GM12878 (cell line): ENCODE results near the gene EIF2A. TPM values are rescaled to one million over a fixed set of nuclear protein-coding genes. Genes with fewer than 3 reads are reported as not detected.

Source experiments
- ATAC-seq: fragments of 200-7000 bp; cut with Tn5 transposase; 3 replicates; pipeline ENCODE4 v1.9.1; 2020; ENCODE audit warnings: mild to moderate bottlenecking, moderate library complexity
- BruUV-seq: library from RNA; stranded (reverse); fragments of 400-500 nt; replicated peaks from 2 replicates; lab custom pipeline; 2021; lab: Mats Ljungman, UMichigan
- CTCF ChIA-PET: fragments of 300-600 bp; sonication (Branson Sonifier 250); formaldehyde crosslinking; extraction: SDS; loops from one replicate; lab custom pipeline; 2021; ENCODE audit warnings: inconsistent platforms; lab: Yijun Ruan, JAX
- POLR2A ChIA-PET: fragments of 350-600 bp; formaldehyde crosslinking; extraction: SDS; loops from one replicate; lab custom pipeline; 2021; ENCODE audit warnings: inconsistent platforms; lab: Charles Lee
- RAD21 ChIA-PET: fragments of 300-600 bp; sonication (Branson Sonifier 250); formaldehyde crosslinking; loops from one replicate; lab custom pipeline; 2023; ENCODE audit warnings: antibody characterized with exemption; ENCODE audit not compliant: unreplicated experiment; lab: Charles Lee
- SMC1A ChIA-PET: fragments of 300-600 bp; sonication (Branson Sonifier 250); formaldehyde crosslinking; loops from one replicate; lab custom pipeline; 2023; ENCODE audit not compliant: unreplicated experiment, uncharacterized antibody; lab: Charles Lee
- DNase-seq: peaks from one replicate; pipeline ENCODE4 v3.0.0-alpha.2; 2011; ENCODE audit warnings: low read depth, low spot score
- FAIRE-seq: peaks from 3 replicates; lab custom pipeline; 2011; peaks lifted over from hg19 to GRCh38; lab: Jason Lieb, UNC
- H2AFZ ChIP-seq: 2 replicates; pipeline ENCODE4 v1.6.0; 2011; ENCODE audit warnings: low read depth, low read length, control low read depth; ENCODE audit not compliant: control insufficient read depth
- H3K27ac ChIP-seq: 2 replicates; pipeline ENCODE4 v1.5.1; 2011; ENCODE audit warnings: control low read depth; ENCODE audit not compliant: control insufficient read depth, insufficient read depth
- H3K27me3 ChIP-seq, 2 experiments: replicated peaks in 1 of 2; 2 replicates each; pipeline versions ENCODE4 v1.6.0 to v1.6.1; 2011; ENCODE audit warnings: low read length in 1 of 2; ENCODE audit not compliant: control insufficient read depth in 2 of 2, insufficient read depth in 2 of 2
- H3K36me3 ChIP-seq, 2 experiments: 2 replicates each; pipeline ENCODE4 v1.5.1; 2011; ENCODE audit warnings: low read length in 1 of 2; ENCODE audit not compliant: control insufficient read depth in 2 of 2, insufficient read depth in 2 of 2
- H3K4me1 ChIP-seq: 2 replicates; pipeline ENCODE4 v1.6.1; 2011; ENCODE audit warnings: mild to moderate bottlenecking, low read length, moderate library complexity, mixed read lengths; ENCODE audit not compliant: control insufficient read depth, insufficient read depth
- H3K4me2 ChIP-seq: 2 replicates; pipeline ENCODE4 v1.6.0; 2011; ENCODE audit warnings: control low read depth; ENCODE audit not compliant: control insufficient read depth, insufficient read depth
- H3K4me3 ChIP-seq: fragments of 200-600 bp; sonication (generic); 2 replicates; pipeline ENCODE4 v1.5.1; 2016
- H3K79me2 ChIP-seq: 2 replicates; pipeline ENCODE4 v1.6.0; 2011; ENCODE audit warnings: low read length; ENCODE audit not compliant: control insufficient read depth, insufficient read depth
- H3K9ac ChIP-seq: 2 replicates; pipeline ENCODE4 v1.8.0; 2011; ENCODE audit warnings: low read length, control low read depth, mixed read lengths; ENCODE audit not compliant: control insufficient read depth, insufficient read depth
- H3K9me3 ChIP-seq: replicated peaks from 3 replicates; pipeline ENCODE4 v1.5.1; 2011; ENCODE audit warnings: mild to moderate bottlenecking, low read length; ENCODE audit not compliant: control insufficient read depth, insufficient read depth
- H4K20me1 ChIP-seq: 2 replicates; pipeline ENCODE4 v1.6.0; 2011; ENCODE audit not compliant: control insufficient read depth, insufficient read depth
- BHLHE40 ChIP-seq, 2 experiments: fragments of 450-650 bp in 1 of 2; IDR thresholded peaks; 2 replicates each; pipeline ENCODE4 v1.6.1; 2011 to 2017; ENCODE audit warnings: low read depth in 2 of 2, borderline replicate concordance in 1 of 2, improper control_type of control experiment in 1 of 2, low read length in 1 of 2, mild to moderate bottlenecking in 1 of 2
- IKZF1 ChIP-seq: fragments of 450-650 bp; conservative IDR thresholded peaks from 2 replicates; pipeline ENCODE4 v1.6.1; 2017; ENCODE audit warnings: antibody characterized with exemption, mild to moderate bottlenecking
- MEF2A ChIP-seq: IDR thresholded peaks from 2 replicates; pipeline ENCODE4 v1.6.1; 2011; ENCODE audit warnings: low read depth, mild to moderate bottlenecking, low read length, moderate library complexity; ENCODE audit not compliant: insufficient read depth
- NKRF ChIP-seq: fragments of 450-650 bp; conservative IDR thresholded peaks from 2 replicates; pipeline ENCODE4 v1.6.1; 2017; ENCODE audit warnings: mild to moderate bottlenecking, moderate library complexity
- TARDBP ChIP-seq: IDR thresholded peaks from 2 replicates; pipeline ENCODE4 v1.6.1; 2016; ENCODE audit warnings: borderline replicate concordance
- ZNF24 ChIP-seq: fragments of 450-650 bp; IDR thresholded peaks from 2 replicates; pipeline ENCODE4 v1.6.1; 2017; ENCODE audit warnings: antibody characterized with exemption, mild to moderate bottlenecking
- WGBS: methylation state at CpG from one replicate; pipeline ENCODE4 v1.1.6; 2016; ENCODE audit warnings: low lambda C conversion rate; ENCODE audit not compliant: insufficient replicate concordance, insufficient coverage; ENCODE audit errors: missing lambda C conversion rate; 5-methylcytosine and 5-hydroxymethylcytosine counted together
- in situ Hi-C: fragments of 300-500 bp; cut with MboI; formaldehyde crosslinking; loops from 9 replicates; pipeline ENCODE4 v1.14.3; 2018; ENCODE audit warnings: mixed read lengths
- intact Hi-C: fragments of 100-400 bp; cut with micrococcal nuclease; formaldehyde crosslinking; loops from one replicate; pipeline ENCODE4 v1.14.2; 2022; ENCODE audit not compliant: unreplicated experiment
- polyA plus RNA-seq, 11 experiments: library from polyadenylated mRNA; depleted of rRNA in 4 of 11; unstranded in 6 of 11; stranded (reverse) in 5 of 11; fragments of >200 nt; fragmentation: Nextera tagmentation in 4 of 11; fragmentation: Illumina TruSeq in 1 of 11; extraction: Ambion mirVana in 4 of 11; extraction: Trizol in 1 of 11; gene quantifications; 1 replicate in 1 of 11; 2 replicates in 10 of 11; pipeline versions ENCODE4 v1.2.1 to v1.2.3, GENCODE V29; 2011 to 2016; ENCODE audit warnings: inconsistent platforms in 2 of 11, missing spikeins in 2 of 11, low read depth in 1 of 11
- total RNA-seq, 4 experiments: library from RNA; depleted of rRNA in 3 of 4; stranded (reverse); fragments of >200 nt in 3 of 4; fragmentation: Illumina TruSeq in 1 of 4; extraction: Trizol in 1 of 4; gene quantifications; 2 replicates each; pipeline versions ENCODE4 v1.2.1 to v1.2.3, GENCODE V29; 2013 to 2021

Gene EIF2A
- total and polyA plus RNA-seq, 10 of the 15 experiments (the other 5 are each of a cell fraction or from before 2014, with no cell fraction given), result 85.4 to 211 (median 136) TPM

GRCh38 chr3:150543531-150543930, 3.1 kb upstream of the EIF2A start:
- no peak for FAIRE-seq

More at GRCh38 chr3:150543531-150543930, 3.1 kb upstream of the EIF2A start:
- H3K27me3 ChIP-seq, result no peaks in the 10 kb centered on the region
- H3K4me2 ChIP-seq, result 0 out of 2 replicates have a peak overlapping the region, but pooled peaks have one; percentile 14
- no peak for ATAC-seq
- no peak overlapping the region for H3K9ac ChIP-seq
- no peaks in the 10 kb centered on the region; the same call in 1 of the 2 replicates for H4K20me1 ChIP-seq
- ChIA-PET POLR2A (interaction anchor here (0.7 to 3.5 kb wide), 5 partner anchors 55 to 218 kb away, joined by 3 to 21 read pairs (median 4); partner anchors contain the start of gene ERICH6), CTCF (interaction anchor here (1.1 to 1.7 kb wide), 4 partner anchors 8 to 243 kb away, joined by 3 read pairs; no protein-coding TSS in a partner anchor), SMC1A (interaction anchor here (0.8 to 2.6 kb wide), 15 partner anchors 9 to 321 kb away, joined by 3 to 10 read pairs (median 4); partner anchors contain the start of gene SELENOT), RAD21 (interaction anchor here (0.8 to 4.8 kb wide), 6 partner anchors 40 to 222 kb away, joined by 3 to 25 read pairs (median 5); partner anchors contain the start of gene ERICH6)
- no peak overlapping the region for H3K27ac ChIP-seq
- peaks cover 57% of the 10 kb centered on the region for H3K79me2 ChIP-seq
- WGBS, result 47% methylated on average over 2 of the region's 2 CpGs
- no peak overlapping the region for H2AFZ ChIP-seq
- in situ Hi-C loops (loop anchor here (10.0 to 25.0 kb wide), 2 partner anchors 594 to 731 kb away; partner anchors contain the start of gene P2RY14), intact Hi-C loops (loop anchor here (5.0 kb wide), 1 partner anchor 179 kb away; no protein-coding TSS in a partner anchor)
- no peaks in the 10 kb centered on the region for H3K9me3 ChIP-seq
- H3K4me1 ChIP-seq, result peaks cover 3% of the 10 kb centered on the region; the same call in 1 of the 2 replicates
- TF ChIP-seq MEF2A, result no peak
- no peak for TF ChIP-seq TARDBP
- TF ChIP-seq IKZF1, result no peak
- no peak for TF ChIP-seq BHLHE40 (IDR thresholded peaks at IDR 0.05; ENCODE audit: borderline replicate concordance in 1 of 2, low read depth in 2 of 2, low read length in 1 of 2)
- no peak for TF ChIP-seq ZNF24
- TF ChIP-seq NKRF, result no peak
- H3K36me3 ChIP-seq, result peaks cover 0 to 4% of the 10 kb centered on the region in 2 experiments; a peak in 1 of 4 replicates
- no peak for DNase-seq
- 0 out of 2 replicates have a peak overlapping the region, but pooled peaks have one; percentile 89 for H3K4me3 ChIP-seq
- BruUV-seq, result no TSS peak
